ENCODE measurements around the gene HIVEP3. TPM values are rescaled to one million over a fixed set of nuclear protein-coding genes. Genes with fewer than 3 reads are reported as not detected.

Gene HIVEP3
- total RNA-seq, 1 experiment from 2014 or later = 1.4 TPM

DNA sequence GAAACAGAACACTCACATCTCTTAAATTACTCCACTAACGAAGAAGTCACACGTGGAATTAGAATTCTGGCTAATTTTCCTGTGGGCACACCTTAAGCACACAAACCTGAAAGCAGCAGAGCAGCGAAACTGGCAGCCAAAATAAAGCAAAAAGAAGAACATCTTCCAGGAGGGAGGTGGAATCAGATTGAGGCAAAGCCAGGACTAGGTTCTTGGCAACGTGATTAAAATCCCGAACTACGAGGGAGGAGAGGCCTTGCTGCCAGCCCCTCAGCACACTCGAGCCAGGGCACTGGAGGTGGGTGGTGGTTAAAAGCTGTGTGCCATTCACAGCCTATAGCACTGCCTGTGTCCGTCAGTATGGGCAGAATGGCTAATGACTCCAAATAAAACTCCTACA, 58.0 kb downstream of the HIVEP3 start:
- Histone ChIP-seq H2BK120ac (ENCODE audit: low read depth, low read length, poor library complexity, severe bottlenecking) (no peak overlapping the region), H3K23ac (ENCODE audit: insufficient read length, low read depth, low read length) (no peak overlapping the region), H2BK15ac (ENCODE audit: low read depth, low read length) (no peak overlapping the region), H3K23me2 (ENCODE audit: insufficient read length, low read depth, low read length, poor library complexity, severe bottlenecking) (no peaks in the 10 kb centered on the region), H3K27ac (ENCODE audit: insufficient read length, low read depth, low read length) (no peak overlapping the region), H2AK5ac (ENCODE audit: insufficient read length, low read length) (no peak overlapping the region), H2BK12ac (ENCODE audit: insufficient read length, low read depth, low read length) (no peak overlapping the region), H3K4ac (ENCODE audit: low read depth, low read length) (no peak overlapping the region), H3T11ph (ENCODE audit: low read length) (no peak overlapping the region), H3K4me1 (ENCODE audit: insufficient read depth, low read length) (peaks cover 10% of the 10 kb centered on the region; the same call in 1 of the 2 replicates), H2BK20ac (ENCODE audit: low read depth, low read length, poor library complexity, severe bottlenecking) (no peak overlapping the region), H4K5ac (ENCODE audit: insufficient read length, low read depth, low read length) (no peak overlapping the region), H3K79me1 (ENCODE audit: insufficient read depth, low read depth, low read length, poor library complexity, severe bottlenecking) (no peaks in the 10 kb centered on the region), H2AFZ (ENCODE audit: low read length) (no peak overlapping the region), H2BK5ac (ENCODE audit: insufficient read length, low read length) (no peak overlapping the region), H4K91ac (ENCODE audit: insufficient read length, low read depth, low read length) (no peak overlapping the region), H3K9me3 (ENCODE audit: control insufficient read depth, low read depth, low read length) (no peaks in the 10 kb centered on the region), H3K56ac (ENCODE audit: insufficient read length, low read depth, low read length) (no peak overlapping the region), H3K79me2 (ENCODE audit: insufficient read depth, low read length) (no peaks in the 10 kb centered on the region), H4K8ac (replicated peaks; ENCODE audit: insufficient read length, low read depth, low read length) (no peak overlapping the region), H4K20me1 (ENCODE audit: control insufficient read depth, insufficient read depth, insufficient read length) (no peaks in the 10 kb centered on the region), H3K9ac (ENCODE audit: extremely low read depth, insufficient read length, low read length) (no peak overlapping the region), H3K4me2 (ENCODE audit: insufficient read depth, insufficient read length, low read length) (no peak overlapping the region), H3K27me3 (ENCODE audit: insufficient read depth, low read length) (no peaks in the 10 kb centered on the region), H3K18ac (ENCODE audit: insufficient read length, low read depth, low read length) (no peak overlapping the region), H3K14ac (ENCODE audit: insufficient read depth, low read length) (no peak overlapping the region)
- peaks cover 5% of the 10 kb centered on the region for H3K27me3 Mint-ChIP-seq (ENCODE audit: low read depth)
- no peak for DNase-seq
- no peaks in the 10 kb centered on the region for H3K36me3 Mint-ChIP-seq (ENCODE audit: insufficient read depth in 1 of 3, low read depth in 3 of 3)
- H3K4me1 Mint-ChIP-seq = peaks cover 33 to 40% of the 10 kb centered on the region in 2 experiments
- H3K4me3 Mint-ChIP-seq = no peak overlapping the region
- H3K27ac Mint-ChIP-seq = no peak overlapping the region
- TF ChIP-seq, protein P1, sequence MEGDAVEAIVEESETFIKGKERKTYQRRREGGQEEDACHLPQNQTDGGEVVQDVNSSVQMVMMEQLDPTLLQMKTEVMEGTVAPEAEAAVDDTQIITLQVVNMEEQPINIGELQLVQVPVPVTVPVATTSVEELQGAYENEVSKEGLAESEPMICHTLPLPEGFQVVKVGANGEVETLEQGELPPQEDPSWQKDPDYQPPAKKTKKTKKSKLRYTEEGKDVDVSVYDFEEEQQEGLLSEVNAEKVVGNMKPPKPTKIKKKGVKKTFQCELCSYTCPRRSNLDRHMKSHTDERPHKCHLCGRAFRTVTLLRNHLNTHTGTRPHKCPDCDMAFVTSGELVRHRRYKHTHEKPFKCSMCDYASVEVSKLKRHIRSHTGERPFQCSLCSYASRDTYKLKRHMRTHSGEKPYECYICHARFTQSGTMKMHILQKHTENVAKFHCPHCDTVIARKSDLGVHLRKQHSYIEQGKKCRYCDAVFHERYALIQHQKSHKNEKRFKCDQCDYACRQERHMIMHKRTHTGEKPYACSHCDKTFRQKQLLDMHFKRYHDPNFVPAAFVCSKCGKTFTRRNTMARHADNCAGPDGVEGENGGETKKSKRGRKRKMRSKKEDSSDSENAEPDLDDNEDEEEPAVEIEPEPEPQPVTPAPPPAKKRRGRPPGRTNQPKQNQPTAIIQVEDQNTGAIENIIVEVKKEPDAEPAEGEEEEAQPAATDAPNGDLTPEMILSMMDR (conservative IDR thresholded peaks at IDR 0.05) = no peak
- WGBS (ENCODE audit: extremely low coverage, insufficient read length, low lambda C conversion rate) = no CpG with 5 or more reads among the region's 8 CpGs
- no peaks in the 10 kb centered on the region for H3K9me3 Mint-ChIP-seq

Data from H9 (cell line).